Caco-2 (cell line): Measurements from ENCODE around the gene TMEM156. TPM values are rescaled to one million over a fixed set of nuclear protein-coding genes. Genes with fewer than 3 reads are reported as not detected.
A peak's percentile ranks its signal among the peaks of the same experiment; 100 is the strongest.

Experiments used
- BruUV-seq: library from RNA; stranded (reverse); fragments of 400-500 nt; replicated peaks from 2 replicates; lab custom pipeline; 2021; lab: Mats Ljungman, UMichigan
- CTCF ChIA-PET: fragments of 300-600 bp; sonication (Branson Sonifier 250); formaldehyde crosslinking; loops from one replicate; lab custom pipeline; 2022; ENCODE audit warnings: antibody characterized with exemption; lab: Charles Lee
- POLR2A ChIA-PET: fragments of 300-600 bp; sonication (Branson Sonifier 250); formaldehyde crosslinking; loops from one replicate; lab custom pipeline; 2022; ENCODE audit warnings: antibody characterized with exemption; lab: Charles Lee
- DNase-seq, 2 experiments: peaks; one replicate each; pipeline versions ENCODE4 v3.0.0 to v3.0.0-alpha.2; 2020 to 2022
- H3K27me3 ChIP-seq: replicated peaks from 2 replicates; pipeline ENCODE4 v1.6.0; 2011; ENCODE audit warnings: low read length; ENCODE audit not compliant: control insufficient read depth, insufficient read depth
- H3K36me3 ChIP-seq: 2 replicates; pipeline ENCODE4 v1.5.1; 2011; ENCODE audit warnings: low read length; ENCODE audit not compliant: control insufficient read depth, insufficient read depth
- H3K4me1 ChIP-seq: fragments of 250-450 bp; sonication (Bioruptor Pico); 2 replicates; pipeline ENCODE4 v1.5.1; 2020; ENCODE audit warnings: mild to moderate bottlenecking
- H3K4me3 ChIP-seq: 2 replicates; pipeline ENCODE4 v1.5.1; 2011; ENCODE audit warnings: low read depth, mild to moderate bottlenecking, control low read depth, low read length
- H3K9me3 ChIP-seq: fragments of 250-450 bp; sonication (Bioruptor Pico); 2 replicates; pipeline ENCODE4 v1.5.1; 2020; ENCODE audit warnings: mild to moderate bottlenecking, moderate library complexity
- H3K27ac Mint-ChIP-seq: one replicate; pipeline ENCODE4 v1.8.0; 2022; ENCODE audit warnings: mixed read lengths; ENCODE audit not compliant: unreplicated experiment
- H3K27me3 Mint-ChIP-seq: one replicate; pipeline ENCODE4 v1.8.0; 2022; ENCODE audit warnings: mixed read lengths; ENCODE audit not compliant: insufficient read depth, unreplicated experiment
- H3K36me3 Mint-ChIP-seq: one replicate; pipeline ENCODE4 v1.8.0; 2022; ENCODE audit warnings: mild to moderate bottlenecking, mixed read lengths; ENCODE audit not compliant: insufficient read depth, unreplicated experiment
- H3K4me1 Mint-ChIP-seq: one replicate; pipeline ENCODE4 v1.8.0; 2022; ENCODE audit warnings: low read depth, mixed read lengths; ENCODE audit not compliant: unreplicated experiment
- H3K4me3 Mint-ChIP-seq: one replicate; pipeline ENCODE4 v1.8.0; 2022; ENCODE audit warnings: mild to moderate bottlenecking, moderate library complexity, mixed read lengths; ENCODE audit not compliant: unreplicated experiment
- H3K9me3 Mint-ChIP-seq: one replicate; pipeline ENCODE4 v1.8.0; 2022; ENCODE audit warnings: mixed read lengths; ENCODE audit not compliant: unreplicated experiment
- intact Hi-C: fragments of 100-400 bp; cut with micrococcal nuclease; formaldehyde crosslinking; loops from one replicate; pipeline ENCODE4 v1.10.0; 2022; ENCODE audit not compliant: unreplicated experiment
- total RNA-seq: library from RNA; stranded (reverse); gene quantifications from 2 replicates; pipeline ENCODE4 v1.2.3, GENCODE V29; 2022
- TF ChIP-seq, protein P1 (sequence below), 2 experiments: fragments of 200-600 bp in 1 of 2; IDR thresholded peaks; 1 replicate in 1 of 2; 2 replicates in 1 of 2; pipeline versions ENCODE4 v1.5.1 to v1.8.0; 2011 to 2022; ENCODE audit warnings: antibody characterized with exemption in 1 of 2, control low read depth in 1 of 2, inconsistent platforms in 1 of 2, low read depth in 1 of 2, low read length in 1 of 2, mild to moderate bottlenecking in 1 of 2, moderate library complexity in 1 of 2; ENCODE audit not compliant: insufficient read depth in 1 of 2, severe bottlenecking in 1 of 2, unreplicated experiment in 1 of 2

The TMEM156 gene
- total RNA-seq, 1 experiment from 2014 or later = not detected

DNA sequence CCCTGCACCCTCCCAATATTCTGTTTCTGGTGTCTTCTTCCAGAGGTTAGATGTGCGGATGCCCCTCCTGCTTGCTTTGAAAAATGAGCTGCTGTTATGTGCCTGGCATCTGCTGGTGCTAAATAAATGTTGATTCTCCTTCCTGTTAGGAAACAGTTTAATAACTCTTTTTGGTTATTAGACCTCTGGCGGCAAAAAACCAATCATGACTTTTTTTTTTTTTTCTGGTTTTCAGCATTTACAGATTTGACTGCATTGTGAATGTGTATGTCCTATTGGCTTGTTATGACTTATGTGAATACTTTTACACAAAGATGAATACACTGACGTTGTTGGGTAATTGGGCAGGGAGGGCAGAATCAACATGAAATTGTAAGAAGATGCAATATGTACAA lies 13.6 kb upstream of the TMEM156 start:
- H3K27ac Mint-ChIP-seq = peak overlapping the region; percentile 85
- H3K27me3 Mint-ChIP-seq = no peaks in the 10 kb centered on the region
- peak overlapping the region; percentile 77 for H3K4me3 Mint-ChIP-seq
- intact Hi-C loops = loop anchor here (10.0 kb wide), 1 partner anchor 381 kb away; the partner anchor contains the start of gene KLF3
- peaks cover 42% of the 10 kb centered on the region for H3K36me3 Mint-ChIP-seq
- no peaks in the 10 kb centered on the region for H3K27me3 ChIP-seq
- H3K9me3 ChIP-seq = no peaks in the 10 kb centered on the region
- POLR2A ChIA-PET = interaction anchor here (0.6 to 1.0 kb wide), 2 partner anchors 8 to 52 kb away, joined by 6 to 7 read pairs; no protein-coding TSS in a partner anchor
- H3K9me3 Mint-ChIP-seq = no peaks in the 10 kb centered on the region
- H3K36me3 ChIP-seq = no peaks in the 10 kb centered on the region
- no TSS peak for BruUV-seq
- peaks cover 27% of the 10 kb centered on the region for H3K4me1 Mint-ChIP-seq
- DNase-seq = peak in 1 of 2 experiments; percentile 7
- CTCF ChIA-PET = interaction anchor here (5.3 kb wide), 1 partner anchor 143 kb away, joined by 30 read pairs; no protein-coding TSS in a partner anchor
- peak overlapping the region; percentile 42 for H3K4me3 ChIP-seq
- TF ChIP-seq, protein P1, sequence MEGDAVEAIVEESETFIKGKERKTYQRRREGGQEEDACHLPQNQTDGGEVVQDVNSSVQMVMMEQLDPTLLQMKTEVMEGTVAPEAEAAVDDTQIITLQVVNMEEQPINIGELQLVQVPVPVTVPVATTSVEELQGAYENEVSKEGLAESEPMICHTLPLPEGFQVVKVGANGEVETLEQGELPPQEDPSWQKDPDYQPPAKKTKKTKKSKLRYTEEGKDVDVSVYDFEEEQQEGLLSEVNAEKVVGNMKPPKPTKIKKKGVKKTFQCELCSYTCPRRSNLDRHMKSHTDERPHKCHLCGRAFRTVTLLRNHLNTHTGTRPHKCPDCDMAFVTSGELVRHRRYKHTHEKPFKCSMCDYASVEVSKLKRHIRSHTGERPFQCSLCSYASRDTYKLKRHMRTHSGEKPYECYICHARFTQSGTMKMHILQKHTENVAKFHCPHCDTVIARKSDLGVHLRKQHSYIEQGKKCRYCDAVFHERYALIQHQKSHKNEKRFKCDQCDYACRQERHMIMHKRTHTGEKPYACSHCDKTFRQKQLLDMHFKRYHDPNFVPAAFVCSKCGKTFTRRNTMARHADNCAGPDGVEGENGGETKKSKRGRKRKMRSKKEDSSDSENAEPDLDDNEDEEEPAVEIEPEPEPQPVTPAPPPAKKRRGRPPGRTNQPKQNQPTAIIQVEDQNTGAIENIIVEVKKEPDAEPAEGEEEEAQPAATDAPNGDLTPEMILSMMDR (IDR thresholded peaks at IDR 0.05; ENCODE audit: insufficient read depth in 1 of 2, low read depth in 1 of 2, low read length in 1 of 2, severe bottlenecking in 1 of 2, unreplicated experiment in 1 of 2) = no peak
- peaks cover 24% of the 10 kb centered on the region for H3K4me1 ChIP-seq

DNA sequence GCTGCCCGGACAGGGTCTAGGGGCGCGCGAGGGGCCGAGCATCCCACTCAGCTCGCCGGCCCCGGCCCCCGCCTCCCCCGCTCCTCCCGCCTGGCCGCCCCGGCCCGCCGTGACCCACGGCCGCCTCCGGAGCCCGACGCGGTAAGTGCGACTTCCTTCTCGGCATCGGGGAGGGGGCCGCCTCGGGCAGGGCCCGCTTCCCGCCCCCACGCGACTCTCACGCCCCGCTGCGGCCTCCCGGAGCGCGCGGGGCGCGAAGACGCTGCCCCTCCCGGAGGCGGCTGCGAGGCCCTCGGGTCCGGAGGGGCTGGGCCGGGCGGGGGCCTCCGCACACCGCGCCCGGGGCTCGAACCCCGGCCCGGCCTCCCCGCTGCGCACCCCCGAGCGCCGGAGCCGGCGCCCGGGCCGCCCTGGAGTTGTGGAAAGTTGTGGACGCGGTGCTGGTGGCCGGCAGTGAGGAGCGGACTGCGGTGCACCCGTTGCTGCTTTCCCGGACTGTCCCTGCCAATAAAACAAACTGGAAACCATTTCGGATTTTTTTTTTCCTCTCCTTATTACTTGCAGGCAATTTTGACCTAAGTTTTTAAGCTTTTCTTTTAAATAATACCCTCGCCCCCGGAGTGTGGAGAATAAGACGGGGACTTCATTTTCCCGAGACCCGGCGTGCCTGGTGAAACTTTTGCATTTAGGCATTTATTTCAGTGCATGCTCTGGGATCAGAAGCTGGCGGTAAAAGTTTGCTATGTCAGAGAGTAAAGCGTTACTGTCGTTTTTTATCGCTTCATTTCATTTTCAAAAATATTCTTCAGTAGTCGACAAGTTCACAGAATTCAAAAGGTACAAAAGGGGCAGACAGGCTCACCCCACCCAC lies 13.0 kb upstream of the TMEM156 start:
- no peaks in the 10 kb centered on the region for H3K36me3 ChIP-seq
- H3K9me3 ChIP-seq = no peaks in the 10 kb centered on the region
- Mint-ChIP-seq H3K27me3 (no peaks in the 10 kb centered on the region), H3K27ac (peak overlapping the region; percentile 85), H3K4me3 (peak overlapping the region; percentile 77), H3K9me3 (no peaks in the 10 kb centered on the region), H3K4me1 (peaks cover 27% of the 10 kb centered on the region), H3K36me3 (peaks cover 42% of the 10 kb centered on the region)
- ChIA-PET CTCF (interaction anchor here (5.3 kb wide), 1 partner anchor 143 kb away, joined by 30 read pairs; no protein-coding TSS in a partner anchor), POLR2A (interaction anchor here (0.6 to 1.1 kb wide), 6 partner anchors 9 to 954 kb away, joined by 4 to 7 read pairs (median 6); no protein-coding TSS in a partner anchor)
- intact Hi-C loops = loop anchor here (1.0 to 10.0 kb wide), 2 partner anchors 90 to 380 kb away; partner anchors contain the start of gene KLF3
- H3K4me3 ChIP-seq = peak overlapping the region; percentile 42
- TF ChIP-seq, protein P1 (IDR thresholded peaks at IDR 0.05; ENCODE audit: insufficient read depth in 1 of 2, low read depth in 1 of 2, low read length in 1 of 2, severe bottlenecking in 1 of 2, unreplicated experiment in 1 of 2) = no peak
- H3K27me3 ChIP-seq = no peaks in the 10 kb centered on the region
- BruUV-seq = no TSS peak
- peaks cover 24% of the 10 kb centered on the region for H3K4me1 ChIP-seq
- DNase-seq = peak in 1 of 2 experiments; percentile 58

GRCh38 chr4:39044364-39044955 lies 12.3 kb upstream of the TMEM156 start:
- no peaks in the 10 kb centered on the region for H3K9me3 ChIP-seq
- peak overlapping the region; percentile 89 for H3K4me3 Mint-ChIP-seq
- DNase-seq = peak; percentile 96 to 98
- H3K27me3 Mint-ChIP-seq = no peaks in the 10 kb centered on the region
- intact Hi-C loops = loop anchor here (1.0 to 10.0 kb wide), 2 partner anchors 91 to 380 kb away; partner anchors contain the start of gene KLF3
- H3K9me3 Mint-ChIP-seq = no peaks in the 10 kb centered on the region
- CTCF ChIA-PET = interaction anchor here (0.6 to 5.3 kb wide), 3 partner anchors 90 to 1407 kb away, joined by 6 to 30 read pairs (median 7); no protein-coding TSS in a partner anchor
- H3K36me3 Mint-ChIP-seq = peaks cover 42% of the 10 kb centered on the region
- peak overlapping the region; percentile 92 for H3K27ac Mint-ChIP-seq
- H3K4me3 ChIP-seq = peak overlapping the region; percentile 42
- peaks cover 27% of the 10 kb centered on the region for H3K4me1 Mint-ChIP-seq
- POLR2A ChIA-PET = interaction anchor here (0.6 to 1.1 kb wide), 7 partner anchors 10 to 1012 kb away, joined by 4 to 6 read pairs (median 5); no protein-coding TSS in a partner anchor
- peaks cover 28% of the 10 kb centered on the region for H3K4me1 ChIP-seq
- no TSS peak for BruUV-seq
- no peaks in the 10 kb centered on the region for H3K27me3 ChIP-seq
- TF ChIP-seq, protein P1 (IDR thresholded peaks at IDR 0.05; ENCODE audit: insufficient read depth in 1 of 2, low read depth in 1 of 2, low read length in 1 of 2, severe bottlenecking in 1 of 2, unreplicated experiment in 1 of 2) = no peak
- H3K36me3 ChIP-seq = no peaks in the 10 kb centered on the region
